Keratinocyte (primary cell): ENCODE measurements around the gene CASP6. TPM values are rescaled to one million over a fixed set of nuclear protein-coding genes. Genes with fewer than 3 reads are reported as not detected.

Source experiments
- DNase-seq: peaks from one replicate; pipeline ENCODE4 v3.0.0-alpha.2; 2011; ENCODE audit warnings: low read depth, missing footprints, low spot score
- FAIRE-seq: peaks from 2 replicates; lab custom pipeline; 2011; peaks lifted over from hg19 to GRCh38; lab: Jason Lieb, UNC
- H2AFZ ChIP-seq: 2 replicates; pipeline ENCODE4 v1.6.0; 2012; ENCODE audit warnings: low read length, control low read depth, inconsistent platforms; ENCODE audit not compliant: control insufficient read depth
- H3K27ac ChIP-seq: 2 replicates; pipeline ENCODE4 v1.5.1; 2011; ENCODE audit warnings: low read length; ENCODE audit not compliant: control insufficient read depth, insufficient read depth
- H3K27me3 ChIP-seq: 3 replicates; pipeline ENCODE4 v1.6.0; 2011; ENCODE audit warnings: low read length; ENCODE audit not compliant: control insufficient read depth, insufficient read depth; ENCODE audit errors: extremely low read depth
- H3K36me3 ChIP-seq, 2 experiments: 2 replicates in 1 of 2; 3 replicates in 1 of 2; pipeline ENCODE4 v1.5.1; 2011; ENCODE audit warnings: low read length in 2 of 2, mild to moderate bottlenecking in 1 of 2; ENCODE audit not compliant: control insufficient read depth in 2 of 2, insufficient read depth in 2 of 2; ENCODE audit errors: extremely low read depth in 1 of 2
- H3K4me1 ChIP-seq: 3 replicates; pipeline ENCODE4 v1.5.1; 2011; ENCODE audit warnings: low read length; ENCODE audit not compliant: control insufficient read depth, insufficient read depth; ENCODE audit errors: extremely low read depth
- H3K4me2 ChIP-seq: 3 replicates; pipeline ENCODE4 v1.6.0; 2011; ENCODE audit warnings: low read depth, low read length; ENCODE audit not compliant: control insufficient read depth, insufficient read depth; ENCODE audit errors: extremely low read depth
- H3K4me3 ChIP-seq, 3 experiments: fragments of 200-600 bp in 1 of 3; sonication (generic) in 1 of 3; 2 replicates in 2 of 3; 3 replicates in 1 of 3; pipeline ENCODE4 v1.5.1; 2011 to 2016; ENCODE audit warnings: low read length in 3 of 3, mild to moderate bottlenecking in 3 of 3, control low read depth in 2 of 3, inconsistent platforms in 1 of 3, low read depth in 1 of 3, mixed read lengths in 1 of 3, mixed run types in 1 of 3, moderate library complexity in 1 of 3; ENCODE audit not compliant: control insufficient read depth in 2 of 3, insufficient read depth in 2 of 3; ENCODE audit errors: extremely low read depth in 1 of 3
- H3K79me2 ChIP-seq: 2 replicates; pipeline ENCODE4 v1.6.0; 2012; ENCODE audit warnings: low read length; ENCODE audit not compliant: control insufficient read depth, insufficient read depth
- H3K9ac ChIP-seq: 3 replicates; pipeline ENCODE4 v1.6.0; 2011; ENCODE audit warnings: low read length; ENCODE audit not compliant: control insufficient read depth, insufficient read depth; ENCODE audit errors: extremely low read depth
- H3K9me1 ChIP-seq: 3 replicates; pipeline ENCODE4 v1.6.0; 2011; ENCODE audit warnings: low read length; ENCODE audit not compliant: control insufficient read depth, insufficient read depth; ENCODE audit errors: extremely low read depth
- H3K9me3 ChIP-seq: 2 replicates; pipeline ENCODE4 v1.5.1; 2012; ENCODE audit warnings: low read depth, low read length; ENCODE audit not compliant: control insufficient read depth
- H4K20me1 ChIP-seq: 3 replicates; pipeline ENCODE4 v1.6.0; 2011; ENCODE audit warnings: low read length; ENCODE audit not compliant: control insufficient read depth, insufficient read depth; ENCODE audit errors: extremely low read depth
- EZH2 ChIP-seq: IDR thresholded peaks from one replicate; pipeline ENCODE4 v1.6.1; 2012; ENCODE audit warnings: inconsistent platforms, mild to moderate bottlenecking, low read length, moderate library complexity
- dilution Hi-C: fragments of 300-500 bp; cut with MboI; formaldehyde crosslinking; loops from one replicate; pipeline ENCODE4 v1.7.0; 2020; ENCODE audit warnings: low sequenced_read_pairs; ENCODE audit not compliant: extremely low pct_ligation_motif_present
- polyA plus RNA-seq, 5 experiments: library from polyadenylated mRNA; depleted of rRNA in 3 of 5; stranded (reverse) in 3 of 5; stranded (forward) in 1 of 5; unstranded in 1 of 5; fragments of >200 nt; gene quantifications; 1 replicate in 1 of 5; 2 replicates in 3 of 5; 3 replicates in 1 of 5; pipeline versions ENCODE4 v1.2.1 to v1.2.3, GENCODE V29; 2011 to 2012; ENCODE audit warnings: missing spikeins in 2 of 5, low read depth in 1 of 5, low replicate concordance in 1 of 5
- TF ChIP-seq, protein P1 (sequence below), 3 experiments: IDR thresholded peaks in 1 of 3; conservative IDR thresholded peaks in 1 of 3; optimal IDR thresholded peaks in 1 of 3; 2 replicates in 2 of 3; 3 replicates in 1 of 3; pipeline versions ENCODE3 to v1.5.1; 2011; ENCODE audit warnings: low read length in 3 of 3, mild to moderate bottlenecking in 3 of 3, moderate library complexity in 2 of 3, control low read depth in 1 of 3, inconsistent platforms in 1 of 3; ENCODE audit not compliant: insufficient read depth in 2 of 3; ENCODE audit errors: extremely low read depth in 1 of 3

CASP6 gene
- polyA plus RNA-seq, 1 donor (not counting 4 experiments of a cell fraction or from before 2014, with no cell fraction given): 52.0 TPM

DNA sequence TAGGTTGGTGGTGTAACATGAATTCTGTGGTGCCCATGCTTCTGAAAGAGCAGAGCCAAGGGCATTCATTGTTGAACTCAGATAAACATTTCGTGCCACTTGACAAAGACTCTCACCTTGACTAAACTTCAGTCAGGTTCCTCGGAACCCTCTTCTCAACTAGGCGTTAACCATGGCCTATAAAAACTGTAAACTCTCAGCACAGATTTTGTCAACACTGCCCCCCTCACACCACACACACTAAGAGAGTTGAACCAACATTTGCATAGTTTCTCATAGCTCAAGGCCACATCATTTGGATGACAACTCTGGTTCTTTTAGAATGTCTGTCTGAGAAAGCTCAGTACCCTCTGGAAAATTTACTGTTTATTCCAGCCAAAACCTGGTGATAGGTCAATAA, 28.1 kb downstream of the CASP6 start:
- FAIRE-seq: no peak

DNA sequence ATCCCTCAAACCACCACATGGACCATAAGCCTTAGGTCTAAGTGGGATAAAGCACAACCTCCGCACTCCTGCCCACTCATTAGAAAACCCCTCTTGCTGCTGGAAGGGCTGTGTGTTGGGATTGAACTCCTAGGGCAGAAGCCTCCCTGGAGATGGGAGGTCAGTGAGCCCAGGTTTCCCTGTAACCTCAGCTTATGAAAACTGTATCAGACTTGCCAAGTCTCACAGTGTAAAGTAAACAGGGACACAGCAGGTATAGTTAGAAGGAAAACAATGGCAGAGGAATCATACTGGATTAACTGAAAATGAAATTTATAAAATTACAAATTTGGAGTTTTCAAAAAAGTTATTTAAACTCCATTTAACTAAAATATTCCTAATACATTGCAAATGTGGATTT, 29.9 kb downstream of the CASP6 start:
- H3K9ac ChIP-seq: no peak overlapping the region
- H3K9me1 ChIP-seq: no peaks in the 10 kb centered on the region
- H3K4me2 ChIP-seq: no peak overlapping the region
- no peak overlapping the region for H2AFZ ChIP-seq
- H3K79me2 ChIP-seq: no peaks in the 10 kb centered on the region
- H3K27ac ChIP-seq: no peak overlapping the region
- no peaks in the 10 kb centered on the region for H3K9me3 ChIP-seq
- H4K20me1 ChIP-seq: no peaks in the 10 kb centered on the region
- H3K4me1 ChIP-seq: no peaks in the 10 kb centered on the region
- H3K4me3 ChIP-seq: no peak overlapping the region
- no peaks in the 10 kb centered on the region for H3K36me3 ChIP-seq
- TF ChIP-seq, protein P1, sequence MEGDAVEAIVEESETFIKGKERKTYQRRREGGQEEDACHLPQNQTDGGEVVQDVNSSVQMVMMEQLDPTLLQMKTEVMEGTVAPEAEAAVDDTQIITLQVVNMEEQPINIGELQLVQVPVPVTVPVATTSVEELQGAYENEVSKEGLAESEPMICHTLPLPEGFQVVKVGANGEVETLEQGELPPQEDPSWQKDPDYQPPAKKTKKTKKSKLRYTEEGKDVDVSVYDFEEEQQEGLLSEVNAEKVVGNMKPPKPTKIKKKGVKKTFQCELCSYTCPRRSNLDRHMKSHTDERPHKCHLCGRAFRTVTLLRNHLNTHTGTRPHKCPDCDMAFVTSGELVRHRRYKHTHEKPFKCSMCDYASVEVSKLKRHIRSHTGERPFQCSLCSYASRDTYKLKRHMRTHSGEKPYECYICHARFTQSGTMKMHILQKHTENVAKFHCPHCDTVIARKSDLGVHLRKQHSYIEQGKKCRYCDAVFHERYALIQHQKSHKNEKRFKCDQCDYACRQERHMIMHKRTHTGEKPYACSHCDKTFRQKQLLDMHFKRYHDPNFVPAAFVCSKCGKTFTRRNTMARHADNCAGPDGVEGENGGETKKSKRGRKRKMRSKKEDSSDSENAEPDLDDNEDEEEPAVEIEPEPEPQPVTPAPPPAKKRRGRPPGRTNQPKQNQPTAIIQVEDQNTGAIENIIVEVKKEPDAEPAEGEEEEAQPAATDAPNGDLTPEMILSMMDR (optimal IDR thresholded peaks at IDR 0.05 in 1 of 3, IDR thresholded peaks at IDR 0.05 in 1 of 3, conservative IDR thresholded peaks at IDR 0.05 in 1 of 3; ENCODE audit: extremely low read depth in 1 of 3, insufficient read depth in 2 of 3, low read length in 3 of 3): no peak
- TF ChIP-seq EZH2: no peak
- DNase-seq: no peak
- H3K27me3 ChIP-seq: no peaks in the 10 kb centered on the region
- no peak for FAIRE-seq
- dilution Hi-C loops: no loop called here

More for the DNA sequence above, 28.1 kb downstream of the CASP6 start:
- H3K9me3 ChIP-seq: no peaks in the 10 kb centered on the region
- H3K27ac ChIP-seq: no peak overlapping the region
- H3K27me3 ChIP-seq: no peaks in the 10 kb centered on the region
- no peak for DNase-seq
- H3K36me3 ChIP-seq: no peaks in the 10 kb centered on the region
- no peak overlapping the region for H3K4me2 ChIP-seq
- no peaks in the 10 kb centered on the region for H3K4me1 ChIP-seq
- dilution Hi-C loops: no loop called here
- H4K20me1 ChIP-seq: no peaks in the 10 kb centered on the region
- no peaks in the 10 kb centered on the region for H3K79me2 ChIP-seq
- TF ChIP-seq, protein P1 (optimal IDR thresholded peaks at IDR 0.05 in 1 of 3, IDR thresholded peaks at IDR 0.05 in 1 of 3, conservative IDR thresholded peaks at IDR 0.05 in 1 of 3; ENCODE audit: extremely low read depth in 1 of 3, insufficient read depth in 2 of 3, low read length in 3 of 3): no peak
- TF ChIP-seq EZH2: no peak
- no peak overlapping the region for H3K9ac ChIP-seq
- no peaks in the 10 kb centered on the region for H3K9me1 ChIP-seq
- no peak overlapping the region for H3K4me3 ChIP-seq
- no peak overlapping the region for H2AFZ ChIP-seq
